Thyroid gland (tissue), 4 donors: ENCODE measurements around the gene FAM241B. TPM values are rescaled to one million over a fixed set of nuclear protein-coding genes. Genes with fewer than 3 reads are reported as not detected.

Experiments used
- DNase-seq, 2 donors: peaks; one replicate each; pipeline ENCODE4 v3.0.0-alpha.2; 2019
- H3K27ac ChIP-seq, 3 donors: fragments of 200-600 bp; sonication (generic); 1 replicate in 2 of 3; 2 replicates in 1 of 3; pipeline ENCODE4 v1.5.1; 2016 to 2019; ENCODE audit warnings: mild to moderate bottlenecking in 1 of 3, moderate library complexity in 1 of 3
- H3K27me3 ChIP-seq: fragments of 200-600 bp; sonication (generic); one replicate; pipeline ENCODE4 v1.5.1; 2019
- H3K36me3 ChIP-seq, 2 donors: fragments of 200-600 bp; sonication (generic); one replicate each; pipeline ENCODE4 v1.5.1; 2016 to 2019
- H3K4me1 ChIP-seq, 2 donors: fragments of 200-600 bp; sonication (generic); one replicate each; pipeline ENCODE4 v1.5.1; 2017 to 2019
- H3K4me3 ChIP-seq, 3 donors: fragments of 200-600 bp; sonication (generic); replicated peaks in 1 of 3; 1 replicate in 2 of 3; 2 replicates in 1 of 3; pipeline ENCODE4 v1.5.1; 2016; ENCODE audit warnings: mild to moderate bottlenecking in 1 of 3
- H3K9me3 ChIP-seq: fragments of 200-600 bp; sonication (generic); one replicate; pipeline ENCODE4 v1.5.1; 2017
- CTCF ChIP-seq, 6 experiments: fragments of 200-600 bp in 3 of 6; fragments of 450-650 bp in 3 of 6; sonication (generic) in 3 of 6; IDR thresholded peaks; one replicate each; pipeline ENCODE4 v1.5.1; 2016 to 2019; ENCODE audit warnings: antibody characterized with exemption in 6 of 6, mild to moderate bottlenecking in 2 of 6, inconsistent platforms in 1 of 6, moderate library complexity in 1 of 6
- POLR2A ChIP-seq, 2 donors: fragments of 450-650 bp; IDR thresholded peaks; one replicate each; pipeline ENCODE4 v1.6.1; 2017; ENCODE audit warnings: antibody characterized with exemption in 2 of 2, mild to moderate bottlenecking in 2 of 2, moderate library complexity in 1 of 2
- WGBS, 2 donors: methylation state at CpG; one replicate each; pipeline ENCODE4 v1.1.5; 2017; 5-methylcytosine and 5-hydroxymethylcytosine counted together
- intact Hi-C: fragments of 100-400 bp; cut with DNase I; formaldehyde crosslinking; loops from one replicate; pipeline ENCODE4 v1.15.1; 2023
- total RNA-seq, 4 donors: library from RNA; depleted of rRNA; stranded (reverse); fragments of >200 nt; gene quantifications; one replicate each; pipeline ENCODE4 v1.2.3, GENCODE V29; 2016

Gene FAM241B
- total RNA-seq, 4 donors from 2014 or later: 2.1 to 7.2 (median 4.6) TPM

GRCh38 chr10:69633673-69634635 lies 3.9 kb downstream of the FAM241B start:
- intact Hi-C loops: no loop called here
- no peak for DNase-seq
- H3K9me3 ChIP-seq: no peaks in the 10 kb centered on the region
- WGBS, 2 donors: 95 to 97% methylated on average over 12 to 14 of the region's 14 CpGs
- no peaks in the 10 kb centered on the region for H3K36me3 ChIP-seq
- no peak overlapping the region for H3K4me3 ChIP-seq
- no peak overlapping the region for H3K27ac ChIP-seq
- H3K27me3 ChIP-seq: no peaks in the 10 kb centered on the region
- H3K4me1 ChIP-seq: peaks cover 0 to 10% of the 10 kb centered on the region in 2 donors
- TF ChIP-seq POLR2A (IDR thresholded peaks at IDR 0.05) (no peak), CTCF (IDR thresholded peaks at IDR 0.05) (no peak)

- WGBS, 2 donors: 92 to 96% methylated on average over 5 to 9 of the region's 9 CpGs
- H3K36me3 ChIP-seq: no peaks in the 10 kb centered on the region
- H3K4me3 ChIP-seq: no peak overlapping the region
- no peaks in the 10 kb centered on the region for H3K27me3 ChIP-seq
- no peaks in the 10 kb centered on the region for H3K9me3 ChIP-seq
- H3K27ac ChIP-seq: no peak overlapping the region
- H3K4me1 ChIP-seq: peaks cover 0 to 6% of the 10 kb centered on the region in 2 donors
- intact Hi-C loops: loop anchor here (5.0 kb wide), 1 partner anchor 118 kb away; no protein-coding TSS in a partner anchor
- TF ChIP-seq CTCF (IDR thresholded peaks at IDR 0.05) (no peak), POLR2A (IDR thresholded peaks at IDR 0.05) (no peak)
- no peak for DNase-seq
Measured at GRCh38 chr10:69634759-69635425, 4.8 kb downstream of the FAM241B start.

- WGBS, 2 donors: 61 to 71% methylated on average over 6 to 11 of the region's 13 CpGs
- Histone ChIP-seq H3K27ac (no peak overlapping the region), H3K36me3 (no peaks in the 10 kb centered on the region), H3K4me3 (no peak overlapping the region), H3K27me3 (no peaks in the 10 kb centered on the region), H3K4me1 (peaks cover 0 to 4% of the 10 kb centered on the region in 2 donors), H3K9me3 (no peaks in the 10 kb centered on the region)
- intact Hi-C loops: loop anchor here (5.0 kb wide), 1 partner anchor 118 kb away; no protein-coding TSS in a partner anchor
- TF ChIP-seq CTCF (IDR thresholded peaks at IDR 0.05) (no peak), POLR2A (IDR thresholded peaks at IDR 0.05) (no peak)
- DNase-seq: no peak
Measured at GRCh38 chr10:69635428-69636272, 5.6 kb downstream of the FAM241B start.

GRCh38 chr10:69636273-69636575 lies 6.2 kb downstream of the FAM241B start:
- intact Hi-C loops: loop anchor here (5.0 kb wide), 1 partner anchor 119 kb away; no protein-coding TSS in a partner anchor
- Histone ChIP-seq H3K4me3 (no peak overlapping the region), H3K27ac (no peak overlapping the region), H3K27me3 (no peaks in the 10 kb centered on the region), H3K4me1 (no peaks in the 10 kb centered on the region), H3K9me3 (no peaks in the 10 kb centered on the region), H3K36me3 (no peaks in the 10 kb centered on the region)
- 80 to 81% methylated on average over 3 to 5 of the region's 5 CpGs for WGBS, 2 donors
- no peak for TF ChIP-seq CTCF (IDR thresholded peaks at IDR 0.05)
- TF ChIP-seq POLR2A (IDR thresholded peaks at IDR 0.05): no peak
- no peak for DNase-seq
